HG02588 (cell line): Measurements from ENCODE around the gene PLEKHA5.
"Not testable (repeated sequence)": the region's sequence is repeated elsewhere in the genome, so short reads cannot be mapped to it uniquely, and the experiment has no call there.

Source experiments
- ATAC-seq: cut with Tn5 transposase; IDR thresholded peaks from one replicate; pipeline ENCODE4 v1.9.1; 2021; ENCODE audit warnings: mild to moderate bottlenecking, moderate library complexity; ENCODE audit not compliant: unreplicated experiment

Gene PLEKHA5

GRCh38 chr12:19276767-19277166 lies 147.2 kb downstream of the PLEKHA5 start:
- no peak for ATAC-seq

GRCh38 chr12:19277711-19278110 lies 148.2 kb downstream of the PLEKHA5 start:
- ATAC-seq, result no peak

GRCh38 chr12:19278407-19278806 lies 148.9 kb downstream of the PLEKHA5 start:
- ATAC-seq, result no peak

GRCh38 chr12:19282133-19282699 lies 152.7 kb downstream of the PLEKHA5 start:
- ATAC-seq, result no peak

GRCh38 chr12:19284658-19285057 lies 155.1 kb downstream of the PLEKHA5 start:
- no peak for ATAC-seq

GRCh38 chr12:19285793-19286448 lies 156.4 kb downstream of the PLEKHA5 start:
- ATAC-seq, result no peak

GRCh38 chr12:19287302-19287701 lies 157.8 kb downstream of the PLEKHA5 start:
- ATAC-seq, result no peak

- no peak for ATAC-seq
These were observed 158.6 kb downstream of the PLEKHA5 start for GRCh38 chr12:19288161-19288560.

GRCh38 chr12:19288603-19289244 lies 159.2 kb downstream of the PLEKHA5 start:
- ATAC-seq, result no peak

GRCh38 chr12:19298836-19299605 lies 169.5 kb downstream of the PLEKHA5 start:
- no peak for ATAC-seq

GRCh38 chr12:19299765-19300164 lies 170.2 kb downstream of the PLEKHA5 start:
- no peak for ATAC-seq

GRCh38 chr12:19301223-19301622 lies 171.7 kb downstream of the PLEKHA5 start:
- ATAC-seq, result no peak

- no peak for ATAC-seq
These were observed 172.2 kb downstream of the PLEKHA5 start for GRCh38 chr12:19301688-19302087.

- ATAC-seq, result no peak
These were observed 172.6 kb downstream of the PLEKHA5 start for GRCh38 chr12:19302100-19302640.

GRCh38 chr12:19303496-19303895 lies 174.0 kb downstream of the PLEKHA5 start:
- no peak for ATAC-seq

- no peak for ATAC-seq
These were observed 174.7 kb downstream of the PLEKHA5 start for GRCh38 chr12:19304149-19304750.

- ATAC-seq, result not testable (repeated sequence)
These were observed 176.1 kb downstream of the PLEKHA5 start for GRCh38 chr12:19305621-19306020.

- ATAC-seq, result no peak
These were observed 176.8 kb downstream of the PLEKHA5 start for GRCh38 chr12:19306366-19306765.

GRCh38 chr12:19307451-19307850 lies 177.9 kb downstream of the PLEKHA5 start:
- ATAC-seq, result no peak

GRCh38 chr12:19311165-19311564 lies 181.6 kb downstream of the PLEKHA5 start:
- no peak for ATAC-seq

GRCh38 chr12:19312637-19313036 lies 183.1 kb downstream of the PLEKHA5 start:
- no peak for ATAC-seq
